ENCODE data around the gene SYNE1. TPM values are rescaled to one million over a fixed set of nuclear protein-coding genes. Genes with fewer than 3 reads are reported as not detected.

SYNE1 gene
- total and polyA plus RNA-seq, 4 experiments from 2014 or later, result 22.5 to 228 (median 144) TPM

DNA sequence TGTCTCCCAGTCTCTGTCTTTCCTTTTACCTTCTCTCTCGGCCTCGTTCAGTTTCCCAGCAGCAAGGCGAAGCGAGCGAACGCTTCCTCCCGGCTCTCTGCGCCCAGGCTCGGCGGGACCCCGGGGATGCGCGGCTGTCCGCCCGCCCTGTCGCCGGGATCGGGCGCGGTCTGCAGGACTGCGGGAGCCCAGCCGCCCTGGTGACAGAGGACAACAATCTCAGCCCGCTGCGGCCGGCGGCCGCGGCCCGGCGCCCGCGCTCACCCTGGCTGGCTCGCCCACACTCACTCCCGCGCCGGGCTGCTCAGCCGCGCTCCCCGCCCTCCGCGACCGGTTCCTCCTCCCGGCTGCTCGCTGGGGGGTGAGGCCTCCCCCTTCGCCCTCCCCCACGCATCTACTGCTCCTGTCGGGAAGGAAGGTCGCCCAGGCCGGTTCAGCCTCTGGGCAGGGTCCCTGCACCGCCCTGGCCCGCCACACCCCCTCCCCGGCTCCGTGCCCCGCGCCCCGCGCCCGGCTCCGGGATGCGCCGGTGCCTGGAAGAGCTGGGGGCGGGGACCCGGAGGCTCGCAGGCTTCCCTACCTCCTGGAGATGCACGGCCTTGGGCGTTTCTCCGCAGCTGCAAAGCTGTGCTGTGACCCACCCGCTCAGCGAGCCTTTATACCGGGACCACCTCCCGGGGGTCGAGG, 410 bp downstream of the SYNE1 start:
- Mint-ChIP-seq H3K4me1 (peaks cover 7 to 17% (median 12%) of the 10 kb centered on the region in 4 donors), H3K9me3 (peaks cover 0 to 2% (median 0%) of the 10 kb centered on the region in 8 donors), H3K27ac (peak overlapping the region in 5 of 7 donors; percentile 28 to 66 (median 48)), H3K4me3 (peak overlapping the region; percentile 64 to 83 (median 80)), H3K27me3 (peaks cover 15 to 30% of the 10 kb centered on the region in 2 donors), H3K36me3 (no peaks in the 10 kb centered on the region)
- POLR2A ChIA-PET (ENCODE audit: partially characterized antibody), result no interaction called here
- Histone ChIP-seq H3K4me1 (ENCODE audit: insufficient read depth, low read length) (peaks cover 5% of the 10 kb centered on the region), H3K36me3 (ENCODE audit: insufficient read depth, low read length) (no peaks in the 10 kb centered on the region), H3K4me3 (ENCODE audit: low read length in 2 of 2) (peak overlapping the region in 1 of 2 donors; percentile 24), H3K27me3 (ENCODE audit: insufficient read depth, low read length) (peaks cover 6% of the 10 kb centered on the region), H3K9me3 (ENCODE audit: control insufficient read depth in 1 of 2, low read length in 2 of 2) (no peaks in the 10 kb centered on the region), H3K27ac (ENCODE audit: low read depth, low read length) (peak overlapping the region; percentile 26)
- no peak for DNase-seq
- CTCF ChIA-PET (ENCODE audit: partially characterized antibody), result no interaction called here
- intact Hi-C loops (cut with micrococcal nuclease), result no loop called here

- Histone ChIP-seq H3K27ac (ENCODE audit: low read depth, low read length) (peak overlapping the region; percentile 26), H3K4me3 (ENCODE audit: low read length in 2 of 2) (peak overlapping the region in 1 of 2 donors; percentile 24), H3K9me3 (ENCODE audit: control insufficient read depth in 1 of 2, low read length in 2 of 2) (no peaks in the 10 kb centered on the region), H3K27me3 (ENCODE audit: insufficient read depth, low read length) (peaks cover 6% of the 10 kb centered on the region), H3K36me3 (ENCODE audit: insufficient read depth, low read length) (no peaks in the 10 kb centered on the region), H3K4me1 (ENCODE audit: insufficient read depth, low read length) (peaks cover 5% of the 10 kb centered on the region)
- intact Hi-C loops (cut with micrococcal nuclease), result no loop called here
- ChIA-PET POLR2A (ENCODE audit: partially characterized antibody) (no interaction called here), CTCF (ENCODE audit: partially characterized antibody) (no interaction called here)
- Mint-ChIP-seq H3K4me3 (peak overlapping the region; percentile 64 to 83 (median 80)), H3K27ac (peak overlapping the region in 5 of 7 donors; percentile 28 to 66 (median 48)), H3K36me3 (no peaks in the 10 kb centered on the region), H3K27me3 (peaks cover 15 to 30% of the 10 kb centered on the region in 2 donors), H3K4me1 (peaks cover 7 to 17% (median 12%) of the 10 kb centered on the region in 4 donors), H3K9me3 (no peaks in the 10 kb centered on the region)
- no peak for DNase-seq
These were observed 1.0 kb downstream of the SYNE1 start for GRCh38 chr6:152636021-152636608.

DNA sequence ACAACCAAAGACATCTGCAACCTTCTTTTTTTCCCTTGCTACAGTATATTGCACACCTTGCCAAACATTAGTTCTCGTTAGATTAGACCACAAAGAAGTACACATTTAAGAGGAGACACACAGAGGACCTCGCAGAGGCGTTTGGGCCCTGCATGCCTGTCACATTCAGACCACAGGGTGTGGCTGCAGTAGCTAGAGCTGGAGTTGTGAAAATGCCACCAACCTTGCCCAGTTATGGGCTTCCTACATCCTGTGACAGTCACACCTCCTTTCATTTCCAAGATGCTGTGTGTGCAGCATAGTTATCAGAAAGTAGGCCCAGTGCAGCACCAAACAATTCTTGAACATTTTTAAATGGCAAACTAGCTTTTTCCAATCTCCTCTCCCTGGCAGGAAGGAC, 2.4 kb downstream of the SYNE1 start:
- CTCF ChIA-PET (ENCODE audit: partially characterized antibody), result no interaction called here

DNA sequence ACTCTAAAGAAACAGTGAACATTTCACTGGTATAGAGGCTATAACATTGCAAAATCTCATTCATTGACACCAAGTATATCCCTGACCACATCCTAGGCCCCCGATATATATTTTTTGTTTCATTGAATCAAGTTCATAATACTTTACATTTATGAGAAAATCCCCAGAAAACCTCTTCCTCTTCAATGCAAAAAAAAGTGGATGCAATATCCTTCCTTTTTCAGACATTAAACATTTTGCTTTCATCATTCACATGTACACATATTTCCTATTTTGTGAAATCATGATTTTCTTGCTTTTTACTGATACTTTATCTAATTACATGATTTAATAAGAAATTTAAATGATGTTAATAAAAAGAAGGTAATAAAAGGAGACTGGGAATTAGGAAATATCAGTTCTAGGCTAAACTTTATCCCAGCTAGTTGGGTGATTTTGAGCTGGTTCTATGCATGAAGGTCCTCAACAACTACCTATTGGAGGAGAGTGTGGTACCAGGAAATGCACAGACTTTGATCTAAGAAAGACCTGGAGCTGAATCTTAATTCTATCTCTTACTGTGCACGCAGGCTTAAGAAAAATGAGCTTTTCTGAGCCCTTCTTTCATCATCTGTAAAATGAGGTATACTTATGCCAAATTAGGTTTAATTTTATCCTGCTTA, 4.9 kb downstream of the SYNE1 start:
- no peak overlapping the region for H3K27ac Mint-ChIP-seq
- H3K27me3 Mint-ChIP-seq, result peaks cover 5 to 16% of the 10 kb centered on the region in 2 donors
- H3K27me3 ChIP-seq (ENCODE audit: insufficient read depth, low read length), result peaks cover 1% of the 10 kb centered on the region
- no peak overlapping the region for H3K27ac ChIP-seq (ENCODE audit: low read depth, low read length)
- H3K36me3 ChIP-seq (ENCODE audit: insufficient read depth, low read length), result no peaks in the 10 kb centered on the region
- intact Hi-C loops (cut with micrococcal nuclease), result no loop called here
- no peaks in the 10 kb centered on the region for H3K36me3 Mint-ChIP-seq
- DNase-seq, result no peak
- POLR2A ChIA-PET (ENCODE audit: partially characterized antibody), result no interaction called here
- no peak overlapping the region for H3K4me3 Mint-ChIP-seq
- H3K9me3 Mint-ChIP-seq, result no peaks in the 10 kb centered on the region
- CTCF ChIA-PET (ENCODE audit: partially characterized antibody), result no interaction called here
- no peaks in the 10 kb centered on the region for H3K9me3 ChIP-seq (ENCODE audit: control insufficient read depth in 1 of 2, low read length in 2 of 2)
- peaks cover 5% of the 10 kb centered on the region for H3K4me1 ChIP-seq (ENCODE audit: insufficient read depth, low read length)
- H3K4me1 Mint-ChIP-seq, result peaks cover 7 to 17% (median 11%) of the 10 kb centered on the region in 4 donors
- H3K4me3 ChIP-seq (ENCODE audit: low read length in 2 of 2), result no peak overlapping the region

More for the DNA sequence above, 2.4 kb downstream of the SYNE1 start:
- Mint-ChIP-seq H3K27ac (peak overlapping the region in 1 of 7 donors; percentile 74), H3K4me1 (peaks cover 7 to 17% (median 12%) of the 10 kb centered on the region in 4 donors), H3K36me3 (no peaks in the 10 kb centered on the region), H3K9me3 (no peaks in the 10 kb centered on the region), H3K27me3 (peaks cover 15 to 26% of the 10 kb centered on the region in 2 donors), H3K4me3 (peak overlapping the region in 2 of 8 donors; percentile 11 to 29)
- Histone ChIP-seq H3K27me3 (ENCODE audit: insufficient read depth, low read length) (peaks cover 6% of the 10 kb centered on the region), H3K27ac (ENCODE audit: low read depth, low read length) (no peak overlapping the region), H3K4me1 (ENCODE audit: insufficient read depth, low read length) (peaks cover 5% of the 10 kb centered on the region), H3K9me3 (ENCODE audit: control insufficient read depth in 1 of 2, low read length in 2 of 2) (no peaks in the 10 kb centered on the region), H3K4me3 (ENCODE audit: low read length in 2 of 2) (no peak overlapping the region), H3K36me3 (ENCODE audit: insufficient read depth, low read length) (no peaks in the 10 kb centered on the region)
- peak in 4 of 5 donors; percentile 2 to 21 (median 18) for DNase-seq
- intact Hi-C loops (cut with micrococcal nuclease), result no loop called here
- POLR2A ChIA-PET (ENCODE audit: partially characterized antibody), result no interaction called here

GRCh38 chr6:152631376-152631775, 5.8 kb downstream of the SYNE1 start:
- Mint-ChIP-seq H3K9me3 (no peaks in the 10 kb centered on the region), H3K27me3 (peaks cover 4 to 13% of the 10 kb centered on the region in 2 donors), H3K36me3 (no peaks in the 10 kb centered on the region), H3K27ac (no peak overlapping the region), H3K4me1 (peaks cover 7 to 16% (median 9%) of the 10 kb centered on the region in 4 donors), H3K4me3 (no peak overlapping the region)
- ChIA-PET CTCF (ENCODE audit: partially characterized antibody) (no interaction called here), POLR2A (ENCODE audit: partially characterized antibody) (no interaction called here)
- intact Hi-C loops (cut with micrococcal nuclease), result no loop called here
- Histone ChIP-seq H3K4me1 (ENCODE audit: insufficient read depth, low read length) (peaks cover 5% of the 10 kb centered on the region), H3K4me3 (ENCODE audit: low read length in 2 of 2) (no peak overlapping the region), H3K9me3 (ENCODE audit: control insufficient read depth in 1 of 2, low read length in 2 of 2) (no peaks in the 10 kb centered on the region), H3K27ac (ENCODE audit: low read depth, low read length) (no peak overlapping the region), H3K27me3 (ENCODE audit: insufficient read depth, low read length) (no peaks in the 10 kb centered on the region), H3K36me3 (ENCODE audit: insufficient read depth, low read length) (no peaks in the 10 kb centered on the region)
- DNase-seq, result no peak

GRCh38 chr6:152630832-152631231, 6.3 kb downstream of the SYNE1 start:
- no peak overlapping the region for H3K27ac ChIP-seq (ENCODE audit: low read depth, low read length)

GRCh38 chr6:152625213-152625612, 11.9 kb downstream of the SYNE1 start:
- DNase-seq, result no peak
- POLR2A ChIA-PET (ENCODE audit: partially characterized antibody), result no interaction called here
- no peaks in the 10 kb centered on the region for H3K36me3 Mint-ChIP-seq
- Histone ChIP-seq H3K4me3 (ENCODE audit: low read length in 2 of 2) (no peak overlapping the region), H3K9me3 (ENCODE audit: control insufficient read depth in 1 of 2, low read length in 2 of 2) (no peaks in the 10 kb centered on the region), H3K27ac (ENCODE audit: low read depth, low read length) (no peak overlapping the region), H3K36me3 (ENCODE audit: insufficient read depth, low read length) (no peaks in the 10 kb centered on the region), H3K4me1 (ENCODE audit: insufficient read depth, low read length) (no peaks in the 10 kb centered on the region), H3K27me3 (ENCODE audit: insufficient read depth, low read length) (no peaks in the 10 kb centered on the region)
- no peak overlapping the region for H3K27ac Mint-ChIP-seq
- no peak overlapping the region for H3K4me3 Mint-ChIP-seq
- CTCF ChIA-PET (ENCODE audit: partially characterized antibody), result no interaction called here
- peaks cover 0 to 2% (median 0%) of the 10 kb centered on the region in 8 donors for H3K9me3 Mint-ChIP-seq
- peaks cover 0 to 1% of the 10 kb centered on the region in 2 donors for H3K27me3 Mint-ChIP-seq
- H3K4me1 Mint-ChIP-seq, result peaks cover 0 to 3% (median 2%) of the 10 kb centered on the region in 4 donors
- intact Hi-C loops (cut with micrococcal nuclease), result no loop called here

More at GRCh38 chr6:152630832-152631231, 6.3 kb downstream of the SYNE1 start:
- Mint-ChIP-seq H3K9me3 (no peaks in the 10 kb centered on the region), H3K4me3 (no peak overlapping the region), H3K27ac (no peak overlapping the region), H3K4me1 (peaks cover 2 to 11% (median 5%) of the 10 kb centered on the region in 4 donors), H3K36me3 (no peaks in the 10 kb centered on the region), H3K27me3 (peaks cover 0 to 8% of the 10 kb centered on the region in 2 donors)
- peaks cover 3% of the 10 kb centered on the region for H3K4me1 ChIP-seq (ENCODE audit: insufficient read depth, low read length)
- no peak overlapping the region for H3K4me3 ChIP-seq (ENCODE audit: low read length in 2 of 2)
- no peaks in the 10 kb centered on the region for H3K9me3 ChIP-seq (ENCODE audit: control insufficient read depth in 1 of 2, low read length in 2 of 2)
- intact Hi-C loops (cut with micrococcal nuclease), result no loop called here
- no peak for DNase-seq
- no peaks in the 10 kb centered on the region for H3K27me3 ChIP-seq (ENCODE audit: insufficient read depth, low read length)
- H3K36me3 ChIP-seq (ENCODE audit: insufficient read depth, low read length), result no peaks in the 10 kb centered on the region
- ChIA-PET POLR2A (ENCODE audit: partially characterized antibody) (no interaction called here), CTCF (ENCODE audit: partially characterized antibody) (no interaction called here)
